Fibroblast of lung (primary cell): ENCODE data around the gene ANKRD66. TPM values are rescaled to one million over a fixed set of nuclear protein-coding genes. Genes with fewer than 3 reads are reported as not detected.

Source experiments
- DNase-seq, 2 donors: peaks; one replicate each; pipeline versions ENCODE4 v3.0.0 to v3.0.0-alpha.2; 2010; ENCODE audit warnings: low read depth in 2 of 2
- H2AFZ ChIP-seq: 2 replicates; pipeline ENCODE4 v1.5.1; 2012; ENCODE audit warnings: low read length, control low read depth, inconsistent platforms
- H3K27ac ChIP-seq: 2 replicates; pipeline ENCODE4 v1.5.1; 2011; ENCODE audit warnings: low read length, control low read depth; ENCODE audit not compliant: insufficient read depth
- H3K27me3 ChIP-seq: 2 replicates; pipeline ENCODE4 v1.5.1; 2011; ENCODE audit warnings: mild to moderate bottlenecking, low read length; ENCODE audit not compliant: control insufficient read depth, insufficient read depth
- H3K36me3 ChIP-seq: 2 replicates; pipeline ENCODE4 v1.5.1; 2011; ENCODE audit warnings: low read length; ENCODE audit not compliant: control insufficient read depth, insufficient read depth
- H3K4me1 ChIP-seq: 2 replicates; pipeline ENCODE4 v1.5.1; 2011; ENCODE audit warnings: low read length; ENCODE audit not compliant: control insufficient read depth, insufficient read depth; ENCODE audit errors: extremely low read depth
- H3K4me2 ChIP-seq: 2 replicates; pipeline ENCODE4 v1.5.1; 2011; ENCODE audit warnings: low read length, control low read depth; ENCODE audit not compliant: insufficient read depth; ENCODE audit errors: extremely low read depth
- H3K4me3 ChIP-seq, 4 experiments: fragments of 200-600 bp in 1 of 4; sonication (generic) in 1 of 4; replicated peaks in 1 of 4; 2 replicates each; pipeline ENCODE4 v1.5.1; 2011 to 2016; ENCODE audit warnings: low read length in 4 of 4, low read depth in 3 of 4, mild to moderate bottlenecking in 3 of 4, control low read depth in 2 of 4, inconsistent platforms in 1 of 4, mixed read lengths in 1 of 4; ENCODE audit not compliant: insufficient read depth in 1 of 4; ENCODE audit errors: control extremely low read depth in 1 of 4
- H3K79me2 ChIP-seq: 2 replicates; pipeline ENCODE4 v1.5.1; 2012; ENCODE audit warnings: mild to moderate bottlenecking, low read length, inconsistent platforms; ENCODE audit not compliant: control insufficient read depth, insufficient read depth
- H3K9ac ChIP-seq: 2 replicates; pipeline ENCODE4 v1.5.1; 2011; ENCODE audit warnings: mild to moderate bottlenecking, low read length, control low read depth; ENCODE audit not compliant: insufficient read depth
- H3K9me3 ChIP-seq: 2 replicates; pipeline ENCODE4 v1.5.1; 2012; ENCODE audit warnings: low read depth, low read length; ENCODE audit not compliant: control insufficient read depth, insufficient read depth
- H4K20me1 ChIP-seq: 2 replicates; pipeline ENCODE4 v1.5.1; 2011; ENCODE audit warnings: low read length; ENCODE audit not compliant: control insufficient read depth, insufficient read depth; ENCODE audit errors: extremely low read depth
- EZH2 ChIP-seq: IDR thresholded peaks from 2 replicates; pipeline ENCODE4 v1.5.1; 2012; ENCODE audit warnings: low read length, control low read depth, mild to moderate bottlenecking; ENCODE audit errors: missing control alignments
- polyA plus RNA-seq, 2 donors: library from polyadenylated mRNA; depleted of rRNA in 1 of 2; stranded (reverse) in 1 of 2; unstranded in 1 of 2; fragments of >200 nt; gene quantifications; 2 replicates each; pipeline ENCODE4 v1.2.1, GENCODE V29; 2011 to 2012; ENCODE audit warnings: missing spikeins in 1 of 2
- total RNA-seq: library from RNA; depleted of rRNA; stranded (reverse); fragments of >200 nt; gene quantifications from 2 replicates; pipeline ENCODE4 v1.2.1, GENCODE V29; 2014
- TF ChIP-seq, protein P1 (sequence below), 2 donors: IDR thresholded peaks in 1 of 2; conservative IDR thresholded peaks in 1 of 2; 1 replicate in 1 of 2; 2 replicates in 1 of 2; pipeline ENCODE4 v1.5.1; 2011 to 2012; ENCODE audit warnings: low read length in 2 of 2, control low read depth in 1 of 2, inconsistent platforms in 1 of 2, low read depth in 1 of 2, mild to moderate bottlenecking in 1 of 2

Gene ANKRD66
- total and polyA plus RNA-seq, 2 donors (not counting 1 experiment from before 2014, with no cell fraction given): not detected

DNA sequence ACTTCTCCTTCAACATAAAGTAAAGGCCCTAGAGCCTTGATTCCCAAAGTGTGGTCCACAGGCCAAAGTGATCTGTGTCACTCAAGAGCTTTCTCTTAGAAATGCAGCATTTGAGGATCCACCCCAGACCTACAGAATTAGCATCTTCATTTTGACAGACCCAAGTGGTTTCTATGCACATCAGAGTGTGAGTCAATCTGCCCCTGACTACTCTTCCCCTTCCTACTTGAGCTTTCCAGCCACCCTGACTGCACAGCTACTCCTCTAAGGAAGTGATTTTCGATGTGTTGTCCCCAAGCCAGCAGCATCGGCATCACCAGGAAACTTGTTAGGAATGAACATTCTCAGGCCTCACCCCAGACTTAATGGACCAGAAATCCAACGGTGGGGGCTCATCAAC, 49.1 kb downstream of the ANKRD66 start:
- Histone ChIP-seq H2AFZ (no peak overlapping the region), H3K4me1 (no peaks in the 10 kb centered on the region), H3K27ac (no peak overlapping the region), H3K9ac (no peak overlapping the region), H3K9me3 (no peaks in the 10 kb centered on the region), H3K27me3 (no peaks in the 10 kb centered on the region), H3K79me2 (no peaks in the 10 kb centered on the region), H4K20me1 (no peaks in the 10 kb centered on the region), H3K4me2 (no peak overlapping the region), H3K4me3 (no peak overlapping the region), H3K36me3 (no peaks in the 10 kb centered on the region)
- TF ChIP-seq EZH2: no peak
- TF ChIP-seq, protein P1, sequence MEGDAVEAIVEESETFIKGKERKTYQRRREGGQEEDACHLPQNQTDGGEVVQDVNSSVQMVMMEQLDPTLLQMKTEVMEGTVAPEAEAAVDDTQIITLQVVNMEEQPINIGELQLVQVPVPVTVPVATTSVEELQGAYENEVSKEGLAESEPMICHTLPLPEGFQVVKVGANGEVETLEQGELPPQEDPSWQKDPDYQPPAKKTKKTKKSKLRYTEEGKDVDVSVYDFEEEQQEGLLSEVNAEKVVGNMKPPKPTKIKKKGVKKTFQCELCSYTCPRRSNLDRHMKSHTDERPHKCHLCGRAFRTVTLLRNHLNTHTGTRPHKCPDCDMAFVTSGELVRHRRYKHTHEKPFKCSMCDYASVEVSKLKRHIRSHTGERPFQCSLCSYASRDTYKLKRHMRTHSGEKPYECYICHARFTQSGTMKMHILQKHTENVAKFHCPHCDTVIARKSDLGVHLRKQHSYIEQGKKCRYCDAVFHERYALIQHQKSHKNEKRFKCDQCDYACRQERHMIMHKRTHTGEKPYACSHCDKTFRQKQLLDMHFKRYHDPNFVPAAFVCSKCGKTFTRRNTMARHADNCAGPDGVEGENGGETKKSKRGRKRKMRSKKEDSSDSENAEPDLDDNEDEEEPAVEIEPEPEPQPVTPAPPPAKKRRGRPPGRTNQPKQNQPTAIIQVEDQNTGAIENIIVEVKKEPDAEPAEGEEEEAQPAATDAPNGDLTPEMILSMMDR (conservative IDR thresholded peaks at IDR 0.05 in 1 of 2, IDR thresholded peaks at IDR 0.05 in 1 of 2; ENCODE audit: low read depth in 1 of 2, low read length in 2 of 2): no peak
- DNase-seq: no peak

GRCh38 chr6:46796848-46797580, 50.3 kb downstream of the ANKRD66 start:
- Histone ChIP-seq H3K4me1 (no peaks in the 10 kb centered on the region), H4K20me1 (no peaks in the 10 kb centered on the region), H3K9me3 (no peaks in the 10 kb centered on the region), H3K4me2 (no peak overlapping the region), H3K9ac (no peak overlapping the region), H3K27me3 (no peaks in the 10 kb centered on the region), H3K79me2 (no peaks in the 10 kb centered on the region), H2AFZ (no peak overlapping the region), H3K36me3 (no peaks in the 10 kb centered on the region), H3K4me3 (no peak overlapping the region), H3K27ac (no peak overlapping the region)
- TF ChIP-seq EZH2: no peak
- TF ChIP-seq, protein P1 (conservative IDR thresholded peaks at IDR 0.05 in 1 of 2, IDR thresholded peaks at IDR 0.05 in 1 of 2; ENCODE audit: low read depth in 1 of 2, low read length in 2 of 2): no peak
- no peak for DNase-seq

GRCh38 chr6:46799657-46800056, 52.9 kb downstream of the ANKRD66 start:
- Histone ChIP-seq H3K27me3 (no peaks in the 10 kb centered on the region), H3K36me3 (no peaks in the 10 kb centered on the region), H4K20me1 (no peaks in the 10 kb centered on the region), H3K4me1 (no peaks in the 10 kb centered on the region), H3K9me3 (no peaks in the 10 kb centered on the region), H3K27ac (no peak overlapping the region), H2AFZ (no peak overlapping the region), H3K4me2 (no peak overlapping the region), H3K79me2 (no peaks in the 10 kb centered on the region), H3K9ac (no peak overlapping the region), H3K4me3 (no peak overlapping the region)
- no peak for TF ChIP-seq EZH2
- TF ChIP-seq, protein P1 (conservative IDR thresholded peaks at IDR 0.05 in 1 of 2, IDR thresholded peaks at IDR 0.05 in 1 of 2; ENCODE audit: low read depth in 1 of 2, low read length in 2 of 2): no peak
- DNase-seq: no peak
